NT2/D1 (cell line): Measurements from ENCODE around the gene TECTA.

ENCODE experiments used
- YY1 ChIP-seq: IDR thresholded peaks from 2 replicates; pipeline ENCODE4 v1.6.1; 2011; ENCODE audit not compliant: insufficient read length, insufficient read depth
- ZNF274 ChIP-seq: IDR thresholded peaks from 2 replicates; pipeline ENCODE4 v1.6.1; 2011; ENCODE audit warnings: mild to moderate bottlenecking, low read depth, low read length

DNA sequence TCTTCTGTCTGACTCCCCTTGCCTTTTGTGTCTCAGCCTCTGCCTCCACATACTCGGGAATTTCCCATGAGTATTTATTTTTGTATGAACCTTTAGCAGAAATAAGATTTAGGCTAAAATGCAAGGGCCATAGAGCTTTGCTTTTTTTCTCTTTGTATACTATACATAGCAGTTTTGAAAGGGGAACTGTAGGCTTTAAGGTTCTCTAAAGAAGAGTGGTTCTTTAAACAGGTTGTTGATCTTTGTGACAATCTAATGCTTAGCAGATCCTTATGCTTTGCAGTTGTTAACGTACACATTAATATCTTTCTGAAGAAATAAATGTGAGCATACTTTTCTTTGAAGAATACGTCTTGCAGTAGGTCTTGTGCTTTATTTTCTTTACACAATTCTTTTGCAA, 42.1 kb upstream of the TECTA start:
- TF ChIP-seq YY1 (no peak), ZNF274 (no peak)
